UCSD-AML1 (cell line): ENCODE data around the gene ZFHX3.

Experiments
- DNase-seq: peaks from one replicate; lab custom pipeline; 2025; ENCODE audit not compliant: unreplicated experiment; lab: John Stamatoyannopoulos, UW

The ZFHX3 gene

DNA sequence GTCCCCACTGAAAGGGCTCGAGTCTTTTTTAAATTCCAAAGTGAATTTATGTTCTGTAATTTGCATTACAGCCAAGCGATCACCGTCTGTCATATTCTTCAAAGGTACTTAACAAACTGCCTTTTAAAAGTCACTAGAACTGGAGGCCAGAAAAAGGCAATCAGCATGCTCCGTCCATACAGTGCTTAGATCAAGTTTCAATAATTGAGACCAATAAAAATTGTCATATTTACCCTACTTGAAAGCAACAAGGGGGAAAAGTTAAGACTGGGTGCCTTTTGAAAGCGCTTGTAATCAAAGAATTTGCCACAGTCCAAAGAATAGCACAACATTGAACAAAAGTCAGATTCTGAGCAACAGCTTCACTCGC, 9.0 kb upstream of the ZFHX3 start:
- DNase-seq: no peak

DNA sequence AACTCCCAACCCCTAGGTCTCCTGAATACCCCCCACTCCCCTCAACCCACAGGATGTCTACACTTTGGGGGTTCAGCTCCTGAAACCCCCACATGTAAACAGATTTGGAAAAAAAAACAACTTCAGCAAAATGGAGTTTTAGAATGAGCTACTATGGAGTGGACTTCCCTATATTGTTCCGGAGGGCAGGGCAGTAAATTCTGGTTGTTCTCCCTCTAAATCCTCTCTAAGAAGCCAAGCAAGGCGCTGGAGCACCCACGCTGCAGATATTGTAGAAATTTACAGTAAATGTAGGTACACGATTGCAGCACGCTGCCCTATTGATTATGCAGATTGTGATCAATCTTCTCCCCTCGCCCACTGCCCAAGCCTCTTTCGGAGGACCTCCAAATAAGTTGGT, 8.5 kb upstream of the ZFHX3 start:
- DNase-seq: no peak

DNA sequence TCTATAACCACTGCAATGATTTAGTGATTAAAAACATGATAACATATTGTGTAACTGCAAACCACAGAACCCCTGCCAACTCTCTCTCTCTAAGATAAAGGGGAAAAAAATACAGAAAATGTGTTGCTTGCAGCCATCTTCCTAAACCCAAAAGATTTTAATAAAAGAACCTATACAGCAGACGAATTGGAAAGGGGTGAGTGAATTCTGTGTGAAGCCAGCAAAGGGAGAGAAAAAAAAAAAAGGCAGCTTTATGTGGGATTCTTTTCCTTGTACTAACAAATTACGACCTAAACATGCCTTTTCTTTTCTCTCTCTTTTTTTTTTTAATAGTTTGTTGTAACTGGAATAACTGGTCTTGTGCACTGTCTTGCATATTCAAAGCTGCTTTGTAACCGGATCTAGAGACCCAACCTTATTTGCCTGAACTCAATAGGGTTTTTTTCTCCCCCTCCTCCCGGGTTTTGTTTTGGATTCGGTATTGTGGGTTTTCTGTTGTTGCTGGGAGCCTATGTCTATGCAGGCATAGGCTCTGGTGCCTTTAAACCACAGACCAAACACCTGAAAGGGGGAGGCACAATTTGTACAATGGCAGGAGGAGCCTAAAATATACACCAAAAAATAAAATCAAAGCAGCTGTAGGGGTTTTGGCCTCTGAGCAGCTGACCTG, 7.0 kb upstream of the ZFHX3 start:
- DNase-seq: no peak

DNA sequence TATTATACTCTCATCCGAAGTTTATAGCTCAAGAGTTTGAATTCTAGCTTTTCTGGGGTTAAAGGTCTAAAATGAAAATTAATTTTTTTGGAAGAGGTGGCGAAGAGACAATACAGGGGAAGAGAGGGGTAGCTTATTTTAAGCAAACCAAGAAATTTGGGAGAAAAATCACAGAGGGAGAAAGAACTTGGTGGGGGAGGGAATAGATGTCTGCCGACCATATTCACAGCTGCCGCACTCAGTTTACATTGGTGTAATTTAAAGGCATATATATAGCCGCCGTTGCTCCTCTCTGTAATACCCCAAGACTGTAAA, 6.5 kb upstream of the ZFHX3 start:
- no peak for DNase-seq

DNA sequence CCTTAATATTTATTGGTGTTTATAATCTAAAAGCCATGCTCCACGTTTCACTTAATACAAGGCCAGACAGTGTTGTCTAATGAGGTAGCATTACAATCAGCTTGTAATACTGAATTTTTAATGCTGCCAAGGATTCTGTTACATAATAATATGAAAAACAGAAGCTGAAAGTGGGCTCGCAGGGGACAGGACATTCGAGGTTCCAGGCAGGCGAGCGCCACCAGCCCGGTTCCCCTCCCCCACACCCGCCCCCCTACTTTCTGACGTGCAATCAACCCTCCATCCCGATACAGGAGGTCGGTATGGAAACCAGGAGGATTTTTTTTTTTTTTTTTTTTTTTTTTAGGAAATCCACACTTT, 6.2 kb upstream of the ZFHX3 start:
- no peak for DNase-seq

DNA sequence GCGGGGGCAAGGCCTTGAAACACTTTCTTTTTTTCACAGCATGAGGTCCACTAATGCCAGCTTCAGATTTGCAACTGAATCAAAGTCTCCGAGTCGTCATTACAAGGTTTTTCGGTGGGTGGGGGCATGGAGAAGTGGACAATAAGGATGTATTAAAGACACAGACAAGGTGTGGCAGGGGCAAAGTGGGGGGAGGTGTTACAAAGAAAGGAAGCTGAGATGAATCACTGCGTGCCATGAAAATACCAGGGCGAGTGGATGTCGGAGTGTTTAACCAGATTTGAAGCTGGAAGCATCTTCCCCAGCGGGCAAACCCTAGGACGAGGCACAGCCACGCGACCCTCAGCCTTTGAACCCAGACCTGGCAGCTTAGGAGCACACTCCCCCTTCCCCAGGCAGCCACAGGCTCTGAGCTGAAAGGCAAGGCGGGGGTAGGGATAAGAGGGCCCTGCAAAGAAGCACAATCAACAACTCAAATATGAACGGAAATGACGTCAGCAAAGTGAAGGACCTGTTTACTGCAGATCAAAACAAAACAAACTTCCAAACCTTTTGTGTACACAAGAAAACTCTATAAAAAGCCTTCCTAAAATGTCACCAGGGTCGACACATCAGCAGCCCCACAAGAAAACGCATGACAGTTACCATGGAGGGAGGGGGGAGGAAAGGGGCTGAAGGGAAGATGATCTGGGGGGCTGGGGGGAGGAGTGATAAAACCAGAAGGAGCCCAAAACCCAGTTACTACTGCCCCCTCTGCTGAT, 5.6 kb upstream of the ZFHX3 start:
- DNase-seq: no peak

DNA sequence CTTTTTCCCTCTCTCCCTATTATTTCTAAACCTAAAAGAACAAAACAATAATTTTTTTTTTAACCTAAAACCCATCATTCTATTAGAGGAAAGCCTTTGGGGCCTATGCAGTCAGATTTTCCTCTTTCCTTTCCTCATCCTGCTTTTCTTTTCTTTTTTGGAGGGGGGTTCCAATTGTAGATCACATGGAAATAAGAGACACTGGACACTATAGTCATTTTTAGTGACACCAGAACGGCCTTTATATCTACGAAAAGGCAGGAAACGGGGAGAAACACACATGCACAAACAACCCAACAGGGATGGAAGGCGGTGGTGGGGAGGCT, 5.1 kb upstream of the ZFHX3 start:
- no peak for DNase-seq

DNA sequence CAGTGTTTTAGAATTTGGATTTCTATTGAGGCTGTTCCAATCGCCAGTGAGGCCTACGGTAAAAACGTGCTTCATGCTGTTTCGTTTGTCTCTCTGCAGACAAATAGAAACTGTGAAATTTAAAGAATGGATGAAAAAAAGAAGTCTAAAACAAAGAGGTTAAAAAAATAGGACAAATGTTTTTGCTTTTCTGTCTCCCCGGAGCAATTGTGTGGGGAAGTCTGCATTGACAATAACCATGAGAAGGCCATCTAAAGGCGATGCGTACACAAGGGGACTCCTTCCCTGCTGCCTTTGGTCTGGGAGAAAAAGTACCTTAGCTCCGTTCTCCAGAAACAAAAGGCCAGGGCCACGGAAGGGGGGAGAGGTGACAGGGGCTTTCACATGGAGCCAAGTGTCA, 4.6 kb upstream of the ZFHX3 start:
- DNase-seq: no peak

DNA sequence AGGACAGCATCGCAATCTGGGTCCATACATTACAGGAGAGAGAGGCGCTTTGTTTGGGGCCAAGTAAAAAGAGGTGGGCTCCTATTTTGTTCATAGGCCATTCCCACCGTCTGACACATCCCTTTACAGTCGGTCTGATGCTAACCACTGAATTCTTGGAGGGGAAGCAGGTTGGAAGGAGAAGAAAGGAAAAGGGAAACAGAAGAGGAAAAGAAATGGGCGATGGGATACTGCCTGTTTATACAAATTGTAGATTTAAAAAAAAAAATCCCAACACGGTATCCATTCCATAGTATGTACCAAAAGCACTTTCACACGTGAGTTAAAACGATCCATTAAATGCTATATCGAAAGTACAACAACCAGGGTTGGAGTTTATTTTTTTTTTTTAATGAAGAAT, 4.0 kb upstream of the ZFHX3 start:
- DNase-seq: no peak

DNA sequence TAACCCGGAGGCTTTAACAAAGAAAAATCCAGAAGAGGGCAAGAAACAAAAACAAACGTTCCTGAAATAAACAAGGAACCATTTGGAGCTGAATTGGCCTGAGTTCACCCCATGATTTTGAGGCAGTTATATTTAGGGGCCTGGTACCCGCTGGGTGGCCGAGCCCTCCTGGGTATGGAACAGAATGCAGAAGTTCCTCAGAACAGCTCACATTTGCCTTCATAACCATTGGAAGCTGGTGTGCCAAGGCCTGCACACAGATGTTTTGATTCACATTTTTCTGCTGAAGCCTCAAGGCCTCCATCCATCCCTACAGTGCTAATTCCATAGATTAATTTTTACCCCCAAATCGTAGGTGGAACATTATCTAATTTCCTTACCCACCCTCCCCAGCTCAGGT, 3.3 kb upstream of the ZFHX3 start:
- no peak for DNase-seq

DNA sequence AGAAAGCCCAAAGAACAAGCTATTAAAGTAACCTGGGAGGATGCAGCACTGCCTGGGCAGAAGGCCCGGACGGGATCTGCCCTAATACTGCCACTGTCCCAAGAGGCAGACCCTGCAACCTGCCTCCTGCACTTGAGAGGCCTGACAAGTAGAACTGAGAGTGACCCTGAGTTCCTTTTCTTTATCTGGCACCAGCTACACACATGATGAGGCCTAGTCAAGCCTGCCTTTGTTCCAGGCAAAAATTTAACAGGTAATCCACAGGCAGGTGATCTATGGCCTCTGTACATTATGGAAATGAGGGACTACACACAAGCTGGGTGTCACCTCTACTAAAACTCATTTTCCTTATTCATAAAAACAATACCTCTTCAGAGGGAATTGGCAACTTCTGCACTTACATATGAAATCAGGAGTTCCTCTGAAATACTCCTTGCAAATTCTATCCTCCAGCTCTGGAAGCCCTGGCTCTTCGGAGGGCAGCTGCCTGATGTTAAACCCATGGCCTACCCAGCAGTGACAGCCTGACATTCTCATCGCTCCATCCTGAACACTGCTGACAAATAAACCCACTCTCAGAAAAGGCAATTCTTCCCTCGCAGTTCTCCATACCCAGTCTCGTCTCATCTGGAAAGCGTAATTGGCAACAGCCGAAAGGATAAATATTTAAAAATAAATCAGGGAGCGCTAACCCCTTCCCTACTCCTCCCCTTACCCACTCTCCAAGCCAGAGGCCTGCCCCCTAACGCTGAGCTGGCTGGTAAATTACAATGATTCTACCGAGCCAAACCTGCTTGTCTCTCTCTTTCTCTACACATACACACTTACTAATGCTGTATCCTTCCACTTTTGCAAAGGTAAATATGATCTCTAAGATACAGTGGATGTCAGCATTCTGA, 2.5 kb upstream of the ZFHX3 start:
- DNase-seq: no peak

DNA sequence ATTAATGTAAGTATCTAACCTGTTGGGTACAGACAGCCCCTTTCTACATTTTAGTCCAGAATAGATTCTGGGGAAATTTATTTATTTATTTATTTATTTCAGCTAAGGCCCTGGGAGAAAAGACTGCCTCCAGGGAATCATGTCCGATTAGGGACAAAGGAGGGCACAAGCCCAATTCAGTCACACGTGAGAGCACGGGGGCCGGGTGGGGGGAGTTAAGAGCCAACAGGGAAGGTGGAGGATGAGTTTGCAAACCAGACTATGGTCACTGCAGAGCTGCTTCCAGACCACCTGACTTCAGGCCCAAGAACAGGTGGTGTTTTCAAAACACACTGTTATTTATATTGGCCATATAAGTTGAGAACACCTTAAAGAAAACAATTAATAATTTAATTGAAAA, 1.6 kb upstream of the ZFHX3 start:
- no peak for DNase-seq

DNA sequence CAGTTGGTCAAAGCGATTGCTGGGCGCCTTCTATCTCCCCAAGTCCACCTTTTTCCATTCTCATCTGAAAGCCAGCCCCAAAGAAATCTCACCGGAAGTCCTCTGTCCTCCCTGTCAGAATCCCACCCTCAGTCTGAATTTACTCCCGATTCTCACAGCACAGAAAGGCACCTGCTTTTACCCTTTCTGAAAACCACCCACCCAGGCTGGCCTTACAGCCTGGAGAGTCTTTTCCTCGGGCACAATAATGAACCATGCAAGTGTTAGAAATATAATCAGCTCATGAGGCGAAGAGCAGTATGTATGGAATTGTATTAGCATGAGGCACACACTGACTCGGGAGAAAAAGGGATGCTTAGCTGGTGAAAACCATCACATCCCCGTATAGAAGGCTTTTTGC, 1.2 kb upstream of the ZFHX3 start:
- no peak for DNase-seq

DNA sequence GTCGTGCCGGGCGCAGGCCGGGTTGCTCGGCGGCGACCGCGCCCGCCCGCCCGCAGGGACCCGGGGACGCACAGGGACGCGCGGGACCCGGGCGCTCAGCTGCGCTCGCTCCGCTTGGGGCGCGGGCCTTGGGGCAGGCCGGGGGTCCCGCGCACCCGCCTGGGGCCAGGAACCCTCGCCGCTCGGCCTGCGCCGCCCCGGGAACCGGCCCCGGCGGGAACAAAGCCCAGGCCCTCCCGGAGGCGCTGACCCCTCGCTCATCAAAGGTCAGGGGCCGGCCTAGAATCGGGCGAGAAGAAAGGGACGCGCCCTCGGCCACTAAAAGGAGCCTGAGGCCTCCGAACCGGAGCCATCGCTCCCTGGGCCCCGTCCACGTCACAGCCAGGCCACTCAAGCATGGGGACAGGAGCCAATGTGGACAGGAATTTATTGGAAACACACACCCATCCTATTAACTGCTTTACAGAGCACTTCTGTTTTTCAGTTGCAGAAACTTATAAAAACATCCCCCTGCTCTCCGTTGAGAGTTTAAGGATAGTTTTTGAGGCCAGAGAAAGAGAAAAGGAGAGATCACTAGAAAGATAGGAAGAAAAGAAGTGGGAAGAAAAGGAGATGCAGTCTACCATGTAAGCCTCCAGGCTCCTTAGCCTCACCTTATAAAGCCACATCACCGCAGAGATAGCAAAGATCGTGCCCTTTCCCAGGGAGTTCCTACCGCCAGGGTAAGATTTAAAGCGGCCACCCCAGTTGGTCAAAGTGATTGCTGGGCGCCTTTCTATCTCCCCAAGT, 558 bp upstream of the ZFHX3 start:
- no peak for DNase-seq

DNA sequence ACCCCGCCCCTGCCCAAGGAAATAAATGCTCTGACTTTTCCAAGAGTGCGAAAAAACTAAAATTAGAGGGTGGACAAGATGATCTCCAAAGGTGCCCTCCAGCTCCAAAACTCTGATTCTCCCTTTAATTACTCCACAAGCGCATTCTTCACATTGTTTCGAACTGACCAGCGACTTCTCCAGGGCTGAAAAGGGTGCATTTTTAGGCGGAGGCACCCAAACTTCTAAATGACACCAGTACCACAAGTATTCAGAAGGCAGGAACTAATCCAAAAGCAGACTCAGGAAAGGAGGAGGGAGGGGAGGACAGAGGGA, 750 bp downstream of the ZFHX3 start:
- DNase-seq: no peak

DNA sequence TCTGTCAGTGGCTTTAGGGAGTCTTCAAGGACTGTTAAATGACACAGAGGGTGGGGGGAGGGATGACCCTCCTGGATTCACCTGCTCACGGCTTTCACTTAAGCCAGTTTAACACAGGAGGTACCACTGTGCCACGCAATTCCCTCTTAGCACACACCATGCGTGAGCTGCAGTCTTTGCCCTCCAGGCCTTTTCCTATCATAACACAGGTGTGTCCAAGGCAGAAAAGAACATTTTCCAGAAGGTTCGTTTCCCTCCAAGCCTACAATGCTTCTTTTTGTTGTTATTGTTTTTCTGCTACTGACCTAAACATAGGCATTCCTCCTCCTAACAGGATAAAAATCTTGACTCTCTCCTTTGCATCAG, 1.1 kb downstream of the ZFHX3 start:
- no peak for DNase-seq

DNA sequence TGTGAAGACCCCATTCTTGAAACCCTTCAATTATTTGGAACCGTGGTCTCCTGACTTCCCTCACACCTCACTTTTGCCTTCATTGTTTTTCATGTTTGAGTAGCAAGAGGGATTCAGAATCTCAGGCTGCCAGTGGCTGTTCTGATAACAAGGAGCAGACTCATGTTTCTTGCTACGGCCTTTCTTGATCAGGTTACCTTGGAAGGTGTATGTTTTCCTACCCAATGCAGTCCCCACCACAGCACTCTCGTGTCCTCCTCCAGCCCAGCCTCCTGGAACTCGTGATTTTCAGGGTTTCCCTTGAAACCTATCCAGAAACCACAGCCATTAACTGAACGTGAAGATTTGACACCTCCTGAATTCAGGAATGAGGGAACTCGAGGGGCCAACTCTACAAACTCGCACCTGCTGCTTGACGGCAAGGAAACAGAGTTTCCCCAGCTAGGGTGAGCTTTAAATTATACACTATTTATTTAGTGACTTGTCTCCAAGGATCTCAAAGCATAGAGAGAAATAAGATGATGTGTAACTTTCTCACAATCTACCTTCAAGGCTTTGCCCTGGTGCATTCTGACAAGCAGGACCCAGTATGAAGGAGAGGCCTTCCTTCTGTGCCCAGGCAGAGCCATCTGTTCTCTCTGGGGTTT, 1.6 kb downstream of the ZFHX3 start:
- DNase-seq: no peak

DNA sequence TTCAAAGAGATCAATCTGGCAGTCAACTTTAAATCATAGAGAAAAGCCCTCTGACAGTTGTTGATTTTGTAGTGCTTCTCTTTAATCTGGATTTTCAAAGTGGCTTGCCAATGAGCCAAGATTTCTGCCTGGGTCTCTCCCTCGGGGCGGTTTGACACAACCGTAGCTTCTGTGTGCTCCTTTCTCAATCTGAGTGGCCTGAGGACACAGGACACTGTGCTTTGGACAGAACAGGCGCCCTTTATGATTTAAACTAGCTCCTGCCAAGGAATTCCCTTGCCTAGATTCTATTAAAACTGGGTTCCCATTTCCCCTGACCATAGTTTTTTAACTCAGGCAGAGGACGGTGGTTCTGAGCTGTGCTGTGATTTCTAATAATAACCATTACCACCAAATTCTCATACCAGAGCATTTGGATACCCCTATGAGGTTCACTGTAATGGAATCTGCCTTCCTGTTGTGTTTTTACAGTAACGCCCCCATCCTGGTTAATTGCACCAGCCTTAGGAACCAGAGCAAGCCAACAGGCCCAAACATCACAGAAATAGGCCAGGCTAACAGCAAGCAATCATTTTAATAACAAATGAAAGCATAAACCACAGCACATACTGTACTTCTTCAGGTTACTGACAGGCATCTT, 4.0 kb downstream of the ZFHX3 start:
- DNase-seq: no peak

DNA sequence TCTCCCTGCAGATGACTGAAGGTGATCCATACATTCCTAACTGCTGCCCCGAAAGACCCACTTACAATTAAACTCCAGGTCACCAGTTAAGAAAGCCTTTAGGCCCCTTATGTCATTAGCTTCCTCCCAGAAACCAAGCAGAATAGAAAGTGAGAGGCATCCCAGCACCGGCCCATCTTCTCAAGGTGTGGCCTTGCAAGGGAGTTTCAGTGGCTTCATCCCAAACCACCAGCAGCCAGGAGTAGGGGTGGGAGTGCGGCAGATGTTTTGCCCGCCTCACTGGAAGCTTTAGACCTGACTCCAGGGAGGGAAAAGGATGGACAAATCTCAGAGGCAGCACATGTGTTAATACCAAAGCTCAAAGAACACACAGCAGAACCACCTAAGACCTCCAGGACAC, 5.1 kb downstream of the ZFHX3 start:
- DNase-seq: no peak

DNA sequence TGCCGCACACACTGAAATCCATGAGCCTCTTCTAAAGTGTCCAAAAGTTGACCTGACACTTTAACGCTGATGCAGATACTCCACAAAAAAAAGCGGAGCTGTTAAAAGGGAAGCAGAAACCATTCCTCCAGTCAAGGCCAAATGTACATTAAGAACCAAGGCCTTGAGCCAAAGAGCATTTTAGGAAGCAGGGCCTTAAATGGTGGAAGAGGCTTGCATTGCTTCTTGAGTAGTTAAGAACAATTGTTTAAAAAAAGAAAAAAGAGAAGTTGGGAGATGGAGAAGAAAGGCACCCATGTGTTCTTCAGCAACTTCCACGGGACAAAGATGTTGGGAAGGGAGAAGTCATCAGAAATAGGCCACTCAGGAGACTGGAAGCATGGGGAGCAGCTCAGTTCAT, 6.3 kb downstream of the ZFHX3 start:
- DNase-seq: no peak
